Neural progenitor cell (in vitro differentiated cells): ENCODE results near the gene NEGR1.

Source experiments
- EZH2 ChIP-seq: fragments of 200-600 bp; sonication (generic); IDR thresholded peaks from 2 replicates; pipeline ENCODE4 v1.6.1; 2017; ENCODE audit warnings: antibody characterized with exemption, mild to moderate bottlenecking, moderate library complexity
- TF ChIP-seq, protein P1 (sequence below): fragments of 200-600 bp; sonication (generic); IDR thresholded peaks from 2 replicates; pipeline ENCODE4 v1.5.1; 2017; ENCODE audit warnings: antibody characterized with exemption, mild to moderate bottlenecking

DNA sequence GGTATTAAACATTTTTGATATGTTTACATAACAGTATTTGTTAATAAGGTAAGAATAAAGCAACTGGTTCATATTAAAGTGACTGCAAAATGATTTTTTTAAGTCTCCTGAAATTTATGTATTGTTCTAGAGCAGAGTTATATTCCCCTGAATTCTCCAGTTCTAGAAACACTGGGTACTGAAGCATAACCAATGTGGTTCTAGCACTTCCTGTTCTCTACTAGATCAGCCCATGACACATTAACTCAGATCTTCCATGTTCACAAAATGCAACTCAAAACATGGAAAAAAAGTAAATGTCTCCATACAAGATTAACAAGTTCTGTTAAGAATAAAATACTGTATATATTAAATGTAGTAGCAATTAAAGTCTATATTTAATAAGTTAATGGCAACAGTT is 3.9 kb downstream of the NEGR1 start:
- TF ChIP-seq EZH2: no peak
- TF ChIP-seq, protein P1, sequence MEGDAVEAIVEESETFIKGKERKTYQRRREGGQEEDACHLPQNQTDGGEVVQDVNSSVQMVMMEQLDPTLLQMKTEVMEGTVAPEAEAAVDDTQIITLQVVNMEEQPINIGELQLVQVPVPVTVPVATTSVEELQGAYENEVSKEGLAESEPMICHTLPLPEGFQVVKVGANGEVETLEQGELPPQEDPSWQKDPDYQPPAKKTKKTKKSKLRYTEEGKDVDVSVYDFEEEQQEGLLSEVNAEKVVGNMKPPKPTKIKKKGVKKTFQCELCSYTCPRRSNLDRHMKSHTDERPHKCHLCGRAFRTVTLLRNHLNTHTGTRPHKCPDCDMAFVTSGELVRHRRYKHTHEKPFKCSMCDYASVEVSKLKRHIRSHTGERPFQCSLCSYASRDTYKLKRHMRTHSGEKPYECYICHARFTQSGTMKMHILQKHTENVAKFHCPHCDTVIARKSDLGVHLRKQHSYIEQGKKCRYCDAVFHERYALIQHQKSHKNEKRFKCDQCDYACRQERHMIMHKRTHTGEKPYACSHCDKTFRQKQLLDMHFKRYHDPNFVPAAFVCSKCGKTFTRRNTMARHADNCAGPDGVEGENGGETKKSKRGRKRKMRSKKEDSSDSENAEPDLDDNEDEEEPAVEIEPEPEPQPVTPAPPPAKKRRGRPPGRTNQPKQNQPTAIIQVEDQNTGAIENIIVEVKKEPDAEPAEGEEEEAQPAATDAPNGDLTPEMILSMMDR: no peak
